Amniotic stem cell (primary cell): ENCODE results near the gene KRTAP10-12.
"Not testable (repeated sequence)": the region's sequence is repeated elsewhere in the genome, so short reads cannot be mapped to it uniquely, and the experiment has no call there.

Experiments used
- DNase-seq: peaks from one replicate; lab custom pipeline; 2025; lab: John Stamatoyannopoulos, UW

KRTAP10-12 gene

GRCh38 chr21:44670642-44671432 lies 26.1 kb upstream of the KRTAP10-12 start:
- no peak for DNase-seq

GRCh38 chr21:44671911-44672310 lies 25.1 kb upstream of the KRTAP10-12 start:
- no peak for DNase-seq

- DNase-seq = no peak
Measured at GRCh38 chr21:44677881-44678280, 19.1 kb upstream of the KRTAP10-12 start.

GRCh38 chr21:44681152-44681551 lies 15.8 kb upstream of the KRTAP10-12 start:
- DNase-seq = no peak

GRCh38 chr21:44681861-44682579 lies 15.0 kb upstream of the KRTAP10-12 start, which contains the start of gene KRTAP12-1:
Gene KRTAP12-1 (minus strand): TSS chr21:44682163. CDS start chr21:44682123, 40 bp downstream.
- DNase-seq = no peak

GRCh38 chr21:44682580-44683151 lies 14.3 kb upstream of the KRTAP10-12 start:
- no peak for DNase-seq

GRCh38 chr21:44684077-44684476 lies 12.9 kb upstream of the KRTAP10-12 start:
- DNase-seq = no peak

GRCh38 chr21:44684483-44684882 lies 12.5 kb upstream of the KRTAP10-12 start:
- DNase-seq = no peak

GRCh38 chr21:44685050-44685449 lies 11.9 kb upstream of the KRTAP10-12 start:
- not testable (repeated sequence) for DNase-seq

GRCh38 chr21:44686000-44686781 lies 10.8 kb upstream of the KRTAP10-12 start:
- no peak for DNase-seq

- no peak for DNase-seq
Measured at GRCh38 chr21:44686843-44687561, 10.0 kb upstream of the KRTAP10-12 start.

GRCh38 chr21:44687671-44688070 lies 9.3 kb upstream of the KRTAP10-12 start:
- DNase-seq = no peak

- not testable (repeated sequence) for DNase-seq
Measured at GRCh38 chr21:44689740-44690139, 7.2 kb upstream of the KRTAP10-12 start.

- no peak for DNase-seq
Measured at GRCh38 chr21:44691686-44692085, 5.3 kb upstream of the KRTAP10-12 start.

- DNase-seq = no peak
Measured at GRCh38 chr21:44692798-44693512, 4.0 kb upstream of the KRTAP10-12 start.

- no peak for DNase-seq
Measured at GRCh38 chr21:44694776-44695175, 2.2 kb upstream of the KRTAP10-12 start.

GRCh38 chr21:44695184-44695583 lies 1.8 kb upstream of the KRTAP10-12 start:
- no peak for DNase-seq

GRCh38 chr21:44695641-44696040 lies 1.3 kb upstream of the KRTAP10-12 start:
- no peak for DNase-seq

- DNase-seq = no peak
Measured at GRCh38 chr21:44696572-44696971, 400 bp upstream of the KRTAP10-12 start.

- DNase-seq = no peak
Measured at GRCh38 chr21:44697811-44698734, 1.1 kb downstream of the KRTAP10-12 start.
